SK-N-SH (cell line): ENCODE results near the gene CLCN2. TPM values are rescaled to one million over a fixed set of nuclear protein-coding genes. Genes with fewer than 3 reads are reported as not detected.

Source experiments
- CTCF ChIA-PET: fragments of 300-600, 350-600 bp; formaldehyde crosslinking; extraction: SDS; loops from one replicate; lab custom pipeline; 2021; lab: Yijun Ruan, JAX
- POLR2A ChIA-PET: fragments of 350-600 bp; sonication (Branson Sonifier 250); formaldehyde crosslinking; extraction: SDS; loops from one replicate; lab custom pipeline; 2020; ENCODE audit warnings: antibody characterized with exemption, inconsistent platforms; lab: Yijun Ruan, JAX
- DNase-seq: peaks from one replicate; pipeline ENCODE4 v3.0.0; 2012
- H2AFZ ChIP-seq: fragments of 200-600 bp; sonication (generic); 2 replicates; pipeline ENCODE4 v1.8.1; 2016; ENCODE audit warnings: antibody characterized with exemption, mild to moderate bottlenecking, low read depth
- H3F3A ChIP-seq: fragments of 200-600 bp; sonication (generic); replicated peaks from 2 replicates; pipeline ENCODE3; 2016; ENCODE audit warnings: antibody characterized with exemption, mild to moderate bottlenecking; ENCODE audit not compliant: insufficient read depth
- H3K27ac ChIP-seq, 2 experiments: fragments of 200-500 bp in 1 of 2; fragments of 200-600 bp in 1 of 2; sonication (Bioruptor generic) in 1 of 2; sonication (generic), shearing (Covaris generic) in 1 of 2; 2 replicates each; pipeline versions ENCODE4 v1.5.1 to v1.6.1; 2014 to 2016; ENCODE audit warnings: low read depth in 2 of 2, inconsistent platforms in 1 of 2, low read length in 1 of 2, mild to moderate bottlenecking in 1 of 2, mixed read lengths in 1 of 2
- H3K27me3 ChIP-seq: fragments of 200-600 bp; sonication (generic), shearing (Covaris generic); 2 replicates; pipeline ENCODE4 v1.6.1; 2016; ENCODE audit warnings: mixed run types; ENCODE audit not compliant: insufficient read depth
- H3K36me3 ChIP-seq, 2 experiments: fragments of 200-500 bp in 1 of 2; fragments of 200-600 bp in 1 of 2; sonication (Bioruptor generic) in 1 of 2; sonication (generic) in 1 of 2; replicated peaks in 1 of 2; 2 replicates each; pipeline versions ENCODE3 to v1.5.1; 2014 to 2016; ENCODE audit warnings: low read length in 1 of 2, mild to moderate bottlenecking in 1 of 2; ENCODE audit not compliant: insufficient read depth in 2 of 2, control insufficient read depth in 1 of 2
- H3K4me1 ChIP-seq, 2 experiments: fragments of 200-500 bp in 1 of 2; fragments of 200-600 bp in 1 of 2; sonication (Bioruptor generic) in 1 of 2; sonication (generic), shearing (Covaris generic) in 1 of 2; 2 replicates each; pipeline versions ENCODE4 v1.5.1 to v1.6.1; 2014 to 2016; ENCODE audit warnings: low read depth in 1 of 2, low read length in 1 of 2, mixed run types in 1 of 2; ENCODE audit not compliant: insufficient read depth in 2 of 2, control insufficient read depth in 1 of 2
- H3K4me2 ChIP-seq: fragments of 200-600 bp; sonication (generic), shearing (Covaris generic); 2 replicates; pipeline ENCODE4 v1.6.1; 2017; ENCODE audit warnings: mixed run types
- H3K4me3 ChIP-seq, 2 experiments: fragments of 200-500 bp in 1 of 2; fragments of 200-600 bp in 1 of 2; sonication (Bioruptor generic) in 1 of 2; sonication (generic), shearing (Covaris generic) in 1 of 2; 2 replicates each; pipeline versions ENCODE4 v1.5.1 to v1.8.1; 2014 to 2016; ENCODE audit warnings: low read depth in 2 of 2, inconsistent platforms in 1 of 2, low read length in 1 of 2, mild to moderate bottlenecking in 1 of 2, mixed read lengths in 1 of 2, moderate library complexity in 1 of 2
- H3K79me2 ChIP-seq: fragments of 200-600 bp; sonication (generic); 2 replicates; pipeline ENCODE4 v1.8.1; 2017; ENCODE audit warnings: mild to moderate bottlenecking; ENCODE audit not compliant: insufficient read depth
- H3K9ac ChIP-seq: fragments of 200-600 bp; sonication (generic); 2 replicates; pipeline ENCODE4 v1.6.1; 2017; ENCODE audit warnings: mixed run types
- H3K9me2 ChIP-seq: fragments of 200-600 bp; sonication (generic); 2 replicates; pipeline ENCODE4 v1.6.1; 2017; ENCODE audit warnings: mixed run types
- H3K9me3 ChIP-seq: fragments of 200-600 bp; sonication (generic); 2 replicates; pipeline ENCODE4 v1.6.1; 2017; ENCODE audit warnings: mixed run types, mild to moderate bottlenecking, moderate library complexity
- H4K20me1 ChIP-seq: fragments of 200-600 bp; sonication (generic); 2 replicates; pipeline ENCODE4 v1.6.1; 2017; ENCODE audit warnings: mild to moderate bottlenecking, mixed run types; ENCODE audit not compliant: insufficient read depth
- CHD2 ChIP-seq: fragments of 150-350 bp; IDR thresholded peaks from 2 replicates; pipeline ENCODE4 v1.6.1; 2018; ENCODE audit warnings: low read length; ENCODE audit not compliant: partially characterized antibody
- ELF1 ChIP-seq: IDR thresholded peaks from 2 replicates; pipeline ENCODE4 v1.4.0; 2012
- EP300 ChIP-seq, 2 experiments: IDR thresholded peaks; 2 replicates each; pipeline versions ENCODE4 v1.4.0 to v1.6.1; 2012; ENCODE audit warnings: borderline replicate concordance in 1 of 2, low read depth in 1 of 2, low read length in 1 of 2
- EZH2phosphoT487 ChIP-seq: fragments of 200-600 bp; sonication (generic); IDR thresholded peaks from 2 replicates; pipeline ENCODE4 v1.6.1; 2017; ENCODE audit warnings: low read depth, mixed run types, mild to moderate bottlenecking, antibody characterized with exemption, moderate library complexity, borderline replicate concordance
- FOSL2 ChIP-seq: IDR thresholded peaks from 2 replicates; pipeline ENCODE4 v1.4.0; 2012; ENCODE audit warnings: low read depth, mild to moderate bottlenecking, moderate library complexity, borderline replicate concordance
- FOXM1 ChIP-seq: IDR thresholded peaks from 2 replicates; pipeline ENCODE4 v1.4.0; 2012; ENCODE audit warnings: low read depth, mild to moderate bottlenecking
- GABPA ChIP-seq: IDR thresholded peaks from 2 replicates; pipeline ENCODE4 v1.4.0; 2012; ENCODE audit warnings: low read depth, mild to moderate bottlenecking
- GATA2 ChIP-seq: sonication (generic); formaldehyde crosslinking; IDR thresholded peaks from 2 replicates; pipeline ENCODE4 v1.5.0; 2020; ENCODE audit warnings: mild to moderate bottlenecking, missing genetic modification reagents
- JUND ChIP-seq: IDR thresholded peaks from 2 replicates; pipeline ENCODE4 v1.4.0; 2012
- MAX ChIP-seq: IDR thresholded peaks from 2 replicates; pipeline ENCODE4 v1.4.0; 2012; ENCODE audit warnings: low read depth
- MEF2A ChIP-seq: IDR thresholded peaks from 2 replicates; pipeline ENCODE4 v1.4.0; 2012; ENCODE audit warnings: low read depth, borderline replicate concordance
- MXI1 ChIP-seq: IDR thresholded peaks from 2 replicates; pipeline ENCODE4 v1.6.1; 2012; ENCODE audit warnings: mild to moderate bottlenecking, low read depth, low read length, improper control_type of control experiment
- NFIC ChIP-seq: IDR thresholded peaks from 2 replicates; pipeline ENCODE4 v1.4.0; 2012; ENCODE audit warnings: borderline replicate concordance
- NRF1 ChIP-seq: IDR thresholded peaks from 2 replicates; pipeline ENCODE4 v1.6.1; 2012; ENCODE audit warnings: low read depth, mild to moderate bottlenecking, low read length
- RAD21 ChIP-seq: IDR thresholded peaks from 2 replicates; pipeline ENCODE4 v1.6.1; 2012; ENCODE audit warnings: mild to moderate bottlenecking, low read length
- RCOR1 ChIP-seq: fragments of 150-350 bp; IDR thresholded peaks from 2 replicates; pipeline ENCODE4 v1.6.1; 2017; ENCODE audit warnings: antibody characterized with exemption, low read length
- REST ChIP-seq: IDR thresholded peaks from 2 replicates; pipeline ENCODE4 v1.6.1; 2012; ENCODE audit warnings: mild to moderate bottlenecking, low read depth, low read length, moderate library complexity
- RFX5 ChIP-seq: IDR thresholded peaks from 2 replicates; pipeline ENCODE4 v1.6.1; 2012; ENCODE audit warnings: mild to moderate bottlenecking, improper control_type of control experiment, low read length
- SIN3A ChIP-seq: IDR thresholded peaks from 2 replicates; pipeline ENCODE4 v1.6.1; 2012; ENCODE audit warnings: low read depth, mild to moderate bottlenecking, low read length, moderate library complexity, borderline replicate concordance
- SMC3 ChIP-seq: IDR thresholded peaks from 2 replicates; pipeline ENCODE4 v1.6.1; 2012; ENCODE audit warnings: low read depth, low read length, improper control_type of control experiment
- TAF1 ChIP-seq: IDR thresholded peaks from 2 replicates; pipeline ENCODE4 v1.6.1; 2012; ENCODE audit warnings: low read depth, mild to moderate bottlenecking, low read length, moderate library complexity, borderline replicate concordance
- TCF12 ChIP-seq: IDR thresholded peaks from 2 replicates; pipeline ENCODE4 v1.4.0; 2012
- TEAD4 ChIP-seq: IDR thresholded peaks from 2 replicates; pipeline ENCODE4 v1.4.0; 2012; ENCODE audit warnings: mild to moderate bottlenecking, borderline replicate concordance; ENCODE audit not compliant: insufficient read depth
- USF1 ChIP-seq: IDR thresholded peaks from 2 replicates; pipeline ENCODE4 v1.4.0; 2012; ENCODE audit warnings: low read depth, borderline replicate concordance
- USF2 ChIP-seq: fragments of 150-350 bp; IDR thresholded peaks from 2 replicates; pipeline ENCODE4 v1.6.1; 2017; ENCODE audit warnings: antibody characterized with exemption, low read length, low read depth, borderline replicate concordance
- YY1 ChIP-seq: IDR thresholded peaks from 2 replicates; pipeline ENCODE4 v1.4.0; 2012; ENCODE audit warnings: low read depth, mild to moderate bottlenecking
- ZBTB33 ChIP-seq: IDR thresholded peaks from 2 replicates; pipeline ENCODE4 v1.4.0; 2012; ENCODE audit warnings: low read depth, borderline replicate concordance
- WGBS: methylation state at CpG from one replicate; pipeline ENCODE4 v1.1.6; 2017; ENCODE audit warnings: low lambda C conversion rate; 5-methylcytosine and 5-hydroxymethylcytosine counted together
- polyA plus RNA-seq, 3 experiments: library from polyadenylated mRNA; depleted of rRNA; stranded (reverse); fragments of >200 nt; gene quantifications; 2 replicates each; pipeline ENCODE4 v1.2.3, GENCODE V29; 2012

CLCN2 gene
- polyA plus RNA-seq, 1 of the 3 experiments (the other 2 are of a cell fraction) = 9.1 TPM

- Histone ChIP-seq H3K9me3 (no peaks in the 10 kb centered on the region), H2AFZ (peak within 1 kb of the TSS; percentile 99), H3F3A (peaks cover 22% of the 10 kb centered on the region), H3K4me1 (peaks cover 9 to 10% of the 10 kb centered on the region in 2 experiments; a peak in 3 of 4 replicates), H3K4me3 (peak within 1 kb of the TSS; percentile 94 to 96), H3K4me2 (peak within 1 kb of the TSS; percentile 91), H4K20me1 (peaks cover 18% of the 10 kb centered on the region), H3K27ac (peak within 1 kb of the TSS; percentile 78 to 87), H3K9ac (peak within 1 kb of the TSS; percentile 94), H3K9me2 (no peaks in the 10 kb centered on the region), H3K27me3 (no peaks in the 10 kb centered on the region; the same call in 1 of the 2 replicates), H3K36me3 (peaks cover 36 to 38% of the 10 kb centered on the region in 2 experiments), H3K79me2 (peaks cover 49% of the 10 kb centered on the region)
- POLR2A ChIA-PET = no interaction called here
- WGBS = 1% methylated on average over 20 of the region's 78 CpGs
- peak; percentile 99 for DNase-seq
- CTCF ChIA-PET = interaction anchor here (1.0 to 1.6 kb wide), 3 partner anchors 10 to 55 kb away, joined by 3 to 6 read pairs (median 4); partner anchors contain the start of gene EEF1AKMT4
- TF ChIP-seq USF2 = no peak
- peak; percentile 60 for TF ChIP-seq MAX
- TF ChIP-seq JUND = no peak
- no peak for TF ChIP-seq FOSL2
- TF ChIP-seq RCOR1 = peak; percentile 67; the same call in 1 of the 2 replicates
- TF ChIP-seq MEF2A = no peak
- TF ChIP-seq ELF1 = peak; percentile 71
- TF ChIP-seq MXI1 = peak; percentile 45; the same call in 1 of the 2 replicates
- TF ChIP-seq NFIC = no peak
- TF ChIP-seq GABPA = peak; percentile 69
- peak; percentile 98 for TF ChIP-seq ZBTB33
- no peak for TF ChIP-seq RAD21
- TF ChIP-seq EZH2phosphoT487 = no peak
- TF ChIP-seq USF1 = no peak; the same call in 1 of the 2 replicates
- no peak for TF ChIP-seq TEAD4
- TF ChIP-seq YY1 = peak; percentile 76
- TF ChIP-seq REST = peak; percentile 15
- peak; percentile 85 for TF ChIP-seq TAF1
- no peak for TF ChIP-seq SMC3
- TF ChIP-seq RFX5 = no peak
- TF ChIP-seq TCF12 = peak; percentile 21; the same call in 1 of the 2 replicates
- no peak for TF ChIP-seq FOXM1
- TF ChIP-seq EP300 (IDR thresholded peaks at IDR 0.05; ENCODE audit: borderline replicate concordance in 1 of 2, low read depth in 1 of 2, low read length in 1 of 2) = no peak
- TF ChIP-seq GATA2 = no peak
- TF ChIP-seq SIN3A = peak; percentile 85
- peak; percentile 67 for TF ChIP-seq NRF1
- peak; percentile 99 for TF ChIP-seq CHD2
These were observed 62.5 kb downstream of the CLCN2 start, which contains the start of gene PSMD2 for GRCh38 chr3:184298759-184299487. TSS of gene PSMD2 (plus strand) at chr3:184299241. CDS start at chr3:184299267, 26 bp downstream.
